Esophagus muscularis mucosa (tissue), 4 donors: ENCODE data around the gene MARCO. TPM values are rescaled to one million over a fixed set of nuclear protein-coding genes. Genes with fewer than 3 reads are reported as not detected.

Experiments
- DNase-seq: peaks from one replicate; pipeline ENCODE4 v3.0.0-alpha.2; 2017; ENCODE audit errors: extremely low spot score
- H3K27ac ChIP-seq, 4 donors: fragments of 200-600 bp; sonication (generic); replicated peaks in 1 of 4; 1 replicate in 3 of 4; 2 replicates in 1 of 4; pipeline ENCODE4 v1.5.1; 2016 to 2019; ENCODE audit warnings: mild to moderate bottlenecking in 1 of 4
- H3K27me3 ChIP-seq, 4 donors: fragments of 200-600 bp; sonication (generic); one replicate each; pipeline versions ENCODE4 v1.5.1 to v1.6.0; 2016 to 2019
- H3K36me3 ChIP-seq, 4 donors: fragments of 200-600 bp; sonication (generic); one replicate each; pipeline ENCODE4 v1.5.1; 2016 to 2019
- H3K4me1 ChIP-seq, 4 donors: fragments of 200-600 bp; sonication (generic); one replicate each; pipeline ENCODE4 v1.5.1; 2016 to 2019
- H3K4me3 ChIP-seq, 4 donors: fragments of 200-600 bp; sonication (generic); 1 replicate in 2 of 4; 2 replicates in 2 of 4; pipeline ENCODE4 v1.5.1; 2016 to 2019; ENCODE audit warnings: mild to moderate bottlenecking in 4 of 4, moderate library complexity in 1 of 4
- H3K9me3 ChIP-seq, 4 donors: fragments of 200-600 bp; sonication (generic); 1 replicate in 3 of 4; 2 replicates in 1 of 4; pipeline ENCODE4 v1.5.1; 2016 to 2019
- CTCF ChIP-seq, 3 experiments: fragments of 200-600 bp in 2 of 3; fragments of 450-650 bp in 1 of 3; sonication (generic) in 2 of 3; IDR thresholded peaks; one replicate each; pipeline ENCODE4 v1.5.1; 2017 to 2019; ENCODE audit warnings: antibody characterized with exemption in 3 of 3, mild to moderate bottlenecking in 2 of 3, moderate library complexity in 1 of 3
- EP300 ChIP-seq: sonication (generic); formaldehyde crosslinking; IDR thresholded peaks from one replicate; pipeline ENCODE4 v1.6.1; 2017; ENCODE audit warnings: antibody characterized with exemption
- POLR2A ChIP-seq: fragments of 450-650 bp; IDR thresholded peaks from one replicate; pipeline ENCODE4 v1.6.1; 2017; ENCODE audit warnings: antibody characterized with exemption, moderate library complexity, mild to moderate bottlenecking, low read depth
- POLR2AphosphoS5 ChIP-seq, 2 donors: sonication (generic); formaldehyde crosslinking; IDR thresholded peaks; one replicate each; pipeline ENCODE4 v1.6.1; 2017; ENCODE audit warnings: antibody characterized with exemption in 2 of 2
- WGBS: methylation state at CpG from one replicate; pipeline ENCODE4 v1.1.5; 2018; 5-methylcytosine and 5-hydroxymethylcytosine counted together
- intact Hi-C: fragments of 100-400 bp; cut with DNase I; formaldehyde crosslinking; loops from one replicate; pipeline ENCODE4 v1.15.1; 2023
- total RNA-seq, 4 donors: library from RNA; depleted of rRNA; stranded (reverse); fragments of >200 nt; gene quantifications; one replicate each; pipeline versions ENCODE4 v1.1.0 to v1.2.1, GENCODE V29; 2016

Gene MARCO
- total RNA-seq, 4 donors from 2014 or later: 7.3 to 19.8 (median 12.9) TPM

GRCh38 chr2:119011162-119011909, 69.3 kb downstream of the MARCO start:
- Histone ChIP-seq H3K36me3 (no peaks in the 10 kb centered on the region), H3K27me3 (peaks cover 0 to 45% (median 2%) of the 10 kb centered on the region in 4 donors), H3K27ac (no peak overlapping the region), H3K4me3 (peak overlapping the region in 1 of 4 donors; percentile 1), H3K4me1 (peaks cover 4 to 8% (median 7%) of the 10 kb centered on the region in 4 donors), H3K9me3 (no peaks in the 10 kb centered on the region)
- TF ChIP-seq CTCF (IDR thresholded peaks at IDR 0.05) (peak; percentile 27 to 49 (median 33)), POLR2A (no peak)
- intact Hi-C loops: no loop called here
- 12% methylated on average over 18 of the region's 38 CpGs for WGBS
- no peak for DNase-seq

- peaks cover 0 to 42% (median 2%) of the 10 kb centered on the region in 4 donors for H3K27me3 ChIP-seq
- no peak overlapping the region for H3K4me3 ChIP-seq
- TF ChIP-seq POLR2AphosphoS5 (IDR thresholded peaks at IDR 0.05) (no peak), EP300 (no peak), CTCF (IDR thresholded peaks at IDR 0.05) (no peak), POLR2A (no peak)
- no peaks in the 10 kb centered on the region for H3K9me3 ChIP-seq
- 60% methylated on average over 5 of the region's 5 CpGs for WGBS
- DNase-seq: no peak
- H3K4me1 ChIP-seq: peaks cover 4 to 8% (median 7%) of the 10 kb centered on the region in 4 donors
- H3K36me3 ChIP-seq: no peaks in the 10 kb centered on the region
- intact Hi-C loops: no loop called here
- H3K27ac ChIP-seq: no peak overlapping the region
These were observed 69.9 kb downstream of the MARCO start for GRCh38 chr2:119011910-119012209.

- intact Hi-C loops: no loop called here
- no peak for TF ChIP-seq POLR2AphosphoS5 (IDR thresholded peaks at IDR 0.05)
- TF ChIP-seq EP300: no peak
- TF ChIP-seq CTCF (IDR thresholded peaks at IDR 0.05): no peak
- no peak for TF ChIP-seq POLR2A
- Histone ChIP-seq H3K36me3 (no peaks in the 10 kb centered on the region), H3K9me3 (no peaks in the 10 kb centered on the region), H3K27ac (no peak overlapping the region), H3K4me1 (peaks cover 4 to 8% (median 7%) of the 10 kb centered on the region in 4 donors), H3K27me3 (peaks cover 0 to 50% (median 2%) of the 10 kb centered on the region in 4 donors), H3K4me3 (no peak overlapping the region)
- DNase-seq: no peak
- 90% methylated on average over 7 of the region's 11 CpGs for WGBS
These were observed 70.6 kb downstream of the MARCO start for GRCh38 chr2:119012345-119013301.

- DNase-seq: no peak
- H3K27ac ChIP-seq: no peak overlapping the region
- H3K9me3 ChIP-seq: no peaks in the 10 kb centered on the region
- 89% methylated on average over 3 of the region's 4 CpGs for WGBS
- intact Hi-C loops: no loop called here
- no peak overlapping the region for H3K4me3 ChIP-seq
- H3K36me3 ChIP-seq: no peaks in the 10 kb centered on the region
- no peak for TF ChIP-seq POLR2A
- no peak for TF ChIP-seq POLR2AphosphoS5 (IDR thresholded peaks at IDR 0.05)
- no peak for TF ChIP-seq CTCF (IDR thresholded peaks at IDR 0.05)
- no peak for TF ChIP-seq EP300
- peaks cover 4 to 8% (median 7%) of the 10 kb centered on the region in 4 donors for H3K4me1 ChIP-seq
- H3K27me3 ChIP-seq: peaks cover 0 to 59% (median 2%) of the 10 kb centered on the region in 4 donors
These were observed 71.7 kb downstream of the MARCO start for GRCh38 chr2:119013671-119014070.
